Measurements from ENCODE around the gene SRGN.
"Not testable (repeated sequence)": the region's sequence is repeated elsewhere in the genome, so short reads cannot be mapped to it uniquely, and the experiment has no call there.

The SRGN gene

DNA sequence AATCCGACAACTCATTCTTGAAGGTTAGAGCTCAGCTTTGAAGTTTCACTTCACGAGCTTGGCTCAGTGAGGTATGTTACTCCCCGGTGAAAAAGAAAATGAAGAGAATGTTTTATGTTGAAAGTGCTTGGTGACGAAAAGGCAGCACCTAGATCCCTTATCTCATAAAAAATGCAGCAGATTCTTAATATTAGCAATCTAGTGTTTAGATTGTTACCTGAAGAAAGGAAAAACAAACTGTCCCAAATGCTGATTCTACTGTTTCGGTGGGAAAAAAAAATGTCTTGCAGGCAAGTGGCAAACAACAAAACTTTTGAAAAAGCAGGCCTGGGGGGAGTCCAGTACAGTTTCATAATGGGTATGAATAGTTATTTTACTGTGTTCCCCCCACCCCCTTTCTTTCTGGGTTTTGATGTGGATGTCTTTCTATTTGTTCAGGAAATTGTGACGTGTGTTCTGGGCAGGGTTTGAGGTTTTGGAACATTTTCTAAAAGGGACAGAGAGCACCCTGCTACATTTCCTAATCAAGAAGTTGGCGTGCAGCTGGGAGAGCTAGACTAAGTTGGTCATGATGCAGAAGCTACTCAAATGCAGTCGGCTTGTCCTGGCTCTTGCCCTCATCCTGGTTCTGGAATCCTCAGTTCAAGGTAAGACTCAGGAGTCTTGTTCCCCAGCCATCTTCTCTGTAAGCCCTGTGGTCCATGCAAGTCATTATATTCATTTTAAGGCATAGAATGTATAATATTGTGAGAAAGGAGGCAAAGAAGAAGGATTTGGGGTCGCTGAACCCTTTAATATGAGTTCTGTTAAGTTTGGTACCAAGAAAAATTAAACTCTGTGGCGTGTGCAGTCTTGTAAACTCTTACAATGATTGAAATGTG lies at the start of gene SRGN:
Gene SRGN (plus strand): TSS at position 514 of the 881 bp plus-strand sequence. CDS start 55 bp downstream, at position 569.
- TF ChIP-seq FOXK2 (IDR thresholded peaks at IDR 0.05) (no peak), TARDBP (IDR thresholded peaks at IDR 0.05) (no peak), ARNT (IDR thresholded peaks at IDR 0.05) (no peak), FOXM1 (IDR thresholded peaks at IDR 0.05; ENCODE audit: borderline replicate concordance) (no peak), ZNF384 (IDR thresholded peaks at IDR 0.05) (no peak), LEF1 (IDR thresholded peaks at IDR 0.05; ENCODE audit: borderline replicate concordance) (no peak)
- TF ChIP-seq, protein P1, sequence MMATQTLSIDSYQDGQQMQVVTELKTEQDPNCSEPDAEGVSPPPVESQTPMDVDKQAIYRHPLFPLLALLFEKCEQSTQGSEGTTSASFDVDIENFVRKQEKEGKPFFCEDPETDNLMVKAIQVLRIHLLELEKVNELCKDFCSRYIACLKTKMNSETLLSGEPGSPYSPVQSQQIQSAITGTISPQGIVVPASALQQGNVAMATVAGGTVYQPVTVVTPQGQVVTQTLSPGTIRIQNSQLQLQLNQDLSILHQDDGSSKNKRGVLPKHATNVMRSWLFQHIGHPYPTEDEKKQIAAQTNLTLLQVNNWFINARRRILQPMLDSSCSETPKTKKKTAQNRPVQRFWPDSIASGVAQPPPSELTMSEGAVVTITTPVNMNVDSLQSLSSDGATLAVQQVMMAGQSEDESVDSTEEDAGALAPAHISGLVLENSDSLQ (IDR thresholded peaks at IDR 0.05): no peak
- POLR2A ChIA-PET: interaction anchor here (0.6 kb wide), 1 partner anchor 55 kb away, joined by 3 read pairs; no protein-coding TSS in a partner anchor
- no peak for DNase-seq (ENCODE audit: extremely low spot score)
- CTCF ChIA-PET: no interaction called here

- DNase-seq (ENCODE audit: extremely low spot score); POLR2A ChIA-PET: not testable (repeated sequence)
- CTCF ChIA-PET: interaction anchor here (0.6 kb wide), 1 partner anchor 82 kb away, joined by 3 read pairs; no protein-coding TSS in a partner anchor
These were observed 47.0 kb upstream of the SRGN start for GRCh38 chr10:69040904-69041303.

DNA sequence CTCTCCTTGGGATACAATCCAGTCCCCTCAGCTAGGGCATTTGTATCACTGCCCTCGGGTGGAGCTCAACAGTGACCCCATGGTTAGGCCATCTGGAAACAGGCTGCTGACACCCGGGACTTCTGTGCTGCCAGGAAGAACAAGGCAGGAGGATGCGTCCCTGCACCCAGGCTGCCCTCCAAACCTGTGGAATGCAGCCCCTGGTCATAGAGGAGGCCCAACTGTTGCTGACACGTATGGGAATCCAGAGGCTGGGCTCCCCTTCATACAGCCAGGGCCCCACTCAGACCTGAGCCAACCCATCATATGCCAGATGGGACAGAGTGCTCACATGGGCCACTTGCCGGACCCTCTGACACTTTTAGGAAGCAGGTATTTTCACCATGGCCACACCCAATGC lies 45.5 kb upstream of the SRGN start:
- ChIA-PET POLR2A (no interaction called here), CTCF (no interaction called here)
- no peak for TF ChIP-seq FOXM1 (IDR thresholded peaks at IDR 0.05; ENCODE audit: borderline replicate concordance)
- TF ChIP-seq LEF1 (IDR thresholded peaks at IDR 0.05; ENCODE audit: borderline replicate concordance): no peak
- TF ChIP-seq ELF4 (IDR thresholded peaks at IDR 0.05): no peak
- TF ChIP-seq L3MBTL2 (conservative IDR thresholded peaks at IDR 0.05): no peak
- TF ChIP-seq ARNT (IDR thresholded peaks at IDR 0.05): no peak
- TF ChIP-seq ZNF384 (IDR thresholded peaks at IDR 0.05): no peak
- TF ChIP-seq, protein P1 (IDR thresholded peaks at IDR 0.05): no peak
- no peak for TF ChIP-seq CTBP1 (IDR thresholded peaks at IDR 0.05; ENCODE audit: borderline replicate concordance)
- DNase-seq (ENCODE audit: extremely low spot score): no peak

GRCh38 chr10:69042838-69043237 lies 45.1 kb upstream of the SRGN start:
- DNase-seq (ENCODE audit: extremely low spot score): no peak
- ChIA-PET CTCF (no interaction called here), POLR2A (no interaction called here)
- TF ChIP-seq SP1 (IDR thresholded peaks at IDR 0.05): no peak
- no peak for TF ChIP-seq NFRKB (IDR thresholded peaks at IDR 0.05)
- no peak for TF ChIP-seq ELF4 (IDR thresholded peaks at IDR 0.05)
- no peak for TF ChIP-seq ZNF384 (IDR thresholded peaks at IDR 0.05)
- no peak for TF ChIP-seq ARNT (IDR thresholded peaks at IDR 0.05)
- no peak for TF ChIP-seq BHLHE40 (IDR thresholded peaks at IDR 0.05; ENCODE audit: borderline replicate concordance)
- TF ChIP-seq TARDBP (IDR thresholded peaks at IDR 0.05): no peak
- no peak for TF ChIP-seq FOXM1 (IDR thresholded peaks at IDR 0.05; ENCODE audit: borderline replicate concordance)
- no peak for TF ChIP-seq LEF1 (IDR thresholded peaks at IDR 0.05; ENCODE audit: borderline replicate concordance)
- TF ChIP-seq L3MBTL2 (conservative IDR thresholded peaks at IDR 0.05): no peak
- no peak for TF ChIP-seq FOXK2 (IDR thresholded peaks at IDR 0.05)

DNA sequence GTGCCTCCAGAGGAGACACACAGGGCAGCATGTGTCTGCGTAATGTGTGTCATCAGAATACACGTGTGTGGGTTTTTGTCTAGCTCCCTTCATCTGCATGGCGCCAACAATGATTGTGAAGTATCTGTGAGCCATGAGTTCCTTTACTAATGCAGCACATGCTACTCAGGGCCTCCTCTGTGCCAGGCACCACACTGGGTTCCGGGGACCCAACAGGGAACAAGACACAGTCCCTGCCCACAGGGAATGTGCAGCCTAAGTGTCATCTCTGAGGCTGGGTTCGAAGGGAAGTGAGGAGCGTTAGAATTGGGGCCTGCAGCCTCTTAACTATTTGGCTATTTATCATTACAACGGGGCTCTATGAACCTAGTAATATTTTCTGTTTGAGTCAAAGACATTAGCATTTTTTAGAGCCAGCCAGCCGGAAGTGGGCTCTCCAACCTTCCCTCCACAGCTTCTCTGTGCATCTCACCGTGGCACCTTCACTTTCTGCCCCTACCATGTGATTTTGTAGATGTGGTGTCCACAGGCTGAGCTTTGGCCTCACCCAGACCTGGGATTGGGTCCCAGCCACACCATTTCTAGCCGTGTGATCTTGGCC lies 43.9 kb upstream of the SRGN start:
- POLR2A ChIA-PET: no interaction called here
- no peak for DNase-seq (ENCODE audit: extremely low spot score)
- TF ChIP-seq BHLHE40 (IDR thresholded peaks at IDR 0.05; ENCODE audit: borderline replicate concordance): no peak
- TF ChIP-seq L3MBTL2 (conservative IDR thresholded peaks at IDR 0.05): no peak
- TF ChIP-seq, protein P1 (IDR thresholded peaks at IDR 0.05): no peak
- TF ChIP-seq SP1 (IDR thresholded peaks at IDR 0.05): no peak
- CTCF ChIA-PET: no interaction called here

DNA sequence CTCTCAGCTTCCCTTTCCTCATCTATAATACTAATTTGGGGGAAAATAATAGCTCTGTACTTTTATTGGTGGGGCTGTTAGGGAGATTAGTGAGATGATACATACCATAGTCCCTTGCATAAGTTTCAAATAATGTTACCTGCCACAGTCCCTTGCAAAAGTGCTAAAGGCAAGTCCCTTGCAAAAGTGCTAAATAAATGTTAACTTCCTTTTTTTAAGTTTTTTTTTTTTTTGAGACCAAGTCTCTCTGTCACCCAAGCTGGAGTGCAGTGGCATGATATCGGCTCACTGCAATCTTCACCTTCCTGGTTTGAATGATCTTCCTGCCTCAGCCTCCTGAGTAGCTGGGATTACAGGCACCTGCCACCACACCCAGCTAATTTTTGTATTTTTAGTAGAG lies 43.4 kb upstream of the SRGN start:
- ChIA-PET POLR2A (no interaction called here), CTCF (no interaction called here)
- no peak for DNase-seq (ENCODE audit: extremely low spot score)
- TF ChIP-seq NFRKB (IDR thresholded peaks at IDR 0.05): no peak

GRCh38 chr10:69045441-69046300 lies 42.2 kb upstream of the SRGN start:
- no peak for TF ChIP-seq ELF4 (IDR thresholded peaks at IDR 0.05)
- no peak for DNase-seq (ENCODE audit: extremely low spot score)
- ChIA-PET CTCF (no interaction called here), POLR2A (no interaction called here)

Measured in HEK293T (cell line).